Measurements from ENCODE around the gene KCNC1. TPM values are rescaled to one million over a fixed set of nuclear protein-coding genes. Genes with fewer than 3 reads are reported as not detected.

KCNC1 gene
- total and polyA plus RNA-seq, 2 experiments from 2014 or later, result 0.11 TPM; not detected in 1

GRCh38 chr11:17748761-17749721 lies 14.5 kb downstream of the KCNC1 start (continued):
- no peak for TF ChIP-seq ZNF462 (CRISPR knock-in tag; IDR thresholded peaks at IDR 0.05)

GRCh38 chr11:17750013-17750800 lies 15.6 kb downstream of the KCNC1 start:
- peaks cover 13% of the 10 kb centered on the region for H3K27me3 Mint-ChIP-seq (ENCODE audit: insufficient read depth, low read depth, poor library complexity)
- TF ChIP-seq, protein P1, sequence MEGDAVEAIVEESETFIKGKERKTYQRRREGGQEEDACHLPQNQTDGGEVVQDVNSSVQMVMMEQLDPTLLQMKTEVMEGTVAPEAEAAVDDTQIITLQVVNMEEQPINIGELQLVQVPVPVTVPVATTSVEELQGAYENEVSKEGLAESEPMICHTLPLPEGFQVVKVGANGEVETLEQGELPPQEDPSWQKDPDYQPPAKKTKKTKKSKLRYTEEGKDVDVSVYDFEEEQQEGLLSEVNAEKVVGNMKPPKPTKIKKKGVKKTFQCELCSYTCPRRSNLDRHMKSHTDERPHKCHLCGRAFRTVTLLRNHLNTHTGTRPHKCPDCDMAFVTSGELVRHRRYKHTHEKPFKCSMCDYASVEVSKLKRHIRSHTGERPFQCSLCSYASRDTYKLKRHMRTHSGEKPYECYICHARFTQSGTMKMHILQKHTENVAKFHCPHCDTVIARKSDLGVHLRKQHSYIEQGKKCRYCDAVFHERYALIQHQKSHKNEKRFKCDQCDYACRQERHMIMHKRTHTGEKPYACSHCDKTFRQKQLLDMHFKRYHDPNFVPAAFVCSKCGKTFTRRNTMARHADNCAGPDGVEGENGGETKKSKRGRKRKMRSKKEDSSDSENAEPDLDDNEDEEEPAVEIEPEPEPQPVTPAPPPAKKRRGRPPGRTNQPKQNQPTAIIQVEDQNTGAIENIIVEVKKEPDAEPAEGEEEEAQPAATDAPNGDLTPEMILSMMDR (conservative IDR thresholded peaks at IDR 0.05; ENCODE audit: low read depth in 2 of 2), result no peak
- no peak for TF ChIP-seq ZNF114 (CRISPR knock-in tag; IDR thresholded peaks at IDR 0.05)
- TF ChIP-seq STAT1 (IDR thresholded peaks at IDR 0.05; ENCODE audit: unreplicated experiment), result no peak
- no peak for TF ChIP-seq NANOG (IDR thresholded peaks at IDR 0.05; ENCODE audit: borderline replicate concordance)
- TF ChIP-seq POLR2AphosphoS5 (IDR thresholded peaks at IDR 0.05; ENCODE audit: low read depth), result no peak

More at GRCh38 chr11:17750013-17750800, 15.6 kb downstream of the KCNC1 start:
- Histone ChIP-seq H4K20me1 (replicated peaks; ENCODE audit: insufficient read depth) (no peaks in the 10 kb centered on the region), H3K27me3 (ENCODE audit: insufficient read depth) (no peaks in the 10 kb centered on the region), H3K36me3 (ENCODE audit: insufficient read depth) (no peaks in the 10 kb centered on the region), H3K27ac (ENCODE audit: low read depth) (no peak overlapping the region), H3K4me1 (ENCODE audit: insufficient read depth) (no peaks in the 10 kb centered on the region), H3K9me2 (ENCODE audit: insufficient read depth) (no peaks in the 10 kb centered on the region), H2AFZ (no peak overlapping the region), H3K79me2 (replicated peaks; ENCODE audit: insufficient read depth) (no peaks in the 10 kb centered on the region), H3K4me2 (no peak overlapping the region), H3K4me3 (no peak overlapping the region), H3F3A (replicated peaks; ENCODE audit: low read depth) (no peaks in the 10 kb centered on the region)
- no peaks in the 10 kb centered on the region; the same call in 2 of the 3 replicates for H3K4me1 Mint-ChIP-seq
- H3K36me3 Mint-ChIP-seq (ENCODE audit: low read depth), result no peaks in the 10 kb centered on the region
- no peaks in the 10 kb centered on the region for H3K9me3 Mint-ChIP-seq
- no peak overlapping the region for H3K4me3 Mint-ChIP-seq
- H3K27ac Mint-ChIP-seq, result no peak overlapping the region
- DNase-seq (ENCODE audit: low spot score) (no peak), ATAC-seq (no peak)

Measured in GM23338 (cell line).